Psoas muscle (tissue), 8 donors: ENCODE results near the gene LLGL1. TPM values are rescaled to one million over a fixed set of nuclear protein-coding genes. Genes with fewer than 3 reads are reported as not detected.

Source experiments
- ATAC-seq, 4 donors: fragments of 200-7000 bp; cut with Tn5 transposase; one replicate each; pipeline ENCODE4 v1.9.1; 2020; ENCODE audit warnings: moderate library complexity in 3 of 4, mild to moderate bottlenecking in 2 of 4
- DNase-seq, 2 donors: peaks; one replicate each; pipeline ENCODE4 v3.0.0-alpha.2; 2020
- H3K27ac ChIP-seq: fragments of 200-600 bp; one replicate; pipeline ENCODE4 v1.8.0; 2022
- H3K27me3 ChIP-seq, 3 donors: fragments of 200-600 bp in 1 of 3; one replicate each; pipeline versions ENCODE4 v1.6.1 to v1.8.0; 2013 to 2022; ENCODE audit warnings: low read length in 2 of 3, mild to moderate bottlenecking in 2 of 3, moderate library complexity in 1 of 3; ENCODE audit not compliant: insufficient read depth in 3 of 3
- H3K36me3 ChIP-seq, 2 donors: fragments of 200-600 bp in 1 of 2; one replicate each; pipeline versions ENCODE4 v1.6.1 to v1.8.0; 2013 to 2022; ENCODE audit warnings: low read depth in 1 of 2, mild to moderate bottlenecking in 1 of 2, moderate library complexity in 1 of 2; ENCODE audit not compliant: insufficient read depth in 1 of 2
- H3K4me1 ChIP-seq: fragments of 200-600 bp; one replicate; pipeline ENCODE4 v1.8.0; 2022
- H3K4me3 ChIP-seq: fragments of 200-600 bp; one replicate; pipeline ENCODE4 v1.8.0; 2022; ENCODE audit warnings: mild to moderate bottlenecking
- H3K9me3 ChIP-seq: fragments of 200-600 bp; one replicate; pipeline ENCODE4 v1.8.0; 2022
- CTCF ChIP-seq: fragments of 200-600 bp; IDR thresholded peaks from one replicate; pipeline ENCODE4 v1.8.0; 2022; ENCODE audit warnings: antibody characterized with exemption
- WGBS, 3 donors: extraction: QIAGEN DNeasy Blood & Tissue Kit; methylation state at CpG; one replicate each; pipeline versions ENCODE4 v1.1.6 to v1.1.7; 2013; 5-methylcytosine and 5-hydroxymethylcytosine counted together
- intact Hi-C, 2 donors: fragments of 100-400 bp; cut with DNase I; formaldehyde crosslinking; loops; one replicate each; pipeline versions ENCODE4 v1.11.0 to v1.14.2; 2022
- polyA plus RNA-seq, 3 donors: library from polyadenylated mRNA; stranded (reverse); fragments of 200-250 nt; gene quantifications; one replicate each; pipeline ENCODE4 v1.2.3, GENCODE V29; 2013
- total RNA-seq, 4 donors: library from RNA; stranded (reverse); fragmentation: NEBNext Ultra II Directional in 2 of 4; extraction: Animal tissue kit (Norgen Biotek cat#: 25700) in 2 of 4; gene quantifications; one replicate each; pipeline versions ENCODE4 v1.2.1 to v1.2.4, GENCODE V29; 2021 to 2023
- donor health status: healthy with polysubstance abuse.
- donor health status: DM: no; HTN: no; CAD: no; lungs with moderate emphysema.
- donor health status: Bipolar disorder and iron deficiency.
- donor health status: healthy.
- donor health status: DM: yes; HTN: yes; CAD: no.
- donor health status: DM: no; HTN: no; CAD: no.
- donor health status: DM: no; HTN: no; CAD: no.
- donor health status: DM: yes; HTN: yes; CAD: no.

Gene LLGL1
- total and polyA plus RNA-seq, 7 donors, result 5.1 to 9.5 (median 8.2) TPM

GRCh38 chr17:18252160-18252559 is 26.7 kb downstream of the LLGL1 start:
- TF ChIP-seq CTCF, result no peak
- no peak for ATAC-seq
- Histone ChIP-seq H3K36me3 (peaks cover 12 to 98% of the 10 kb centered on the region in 2 donors), H3K4me3 (no peak overlapping the region), H3K27me3 (no peaks in the 10 kb centered on the region), H3K27ac (no peak overlapping the region), H3K9me3 (no peaks in the 10 kb centered on the region), H3K4me1 (peaks cover 19% of the 10 kb centered on the region)
- intact Hi-C loops, result no loop called here
- no peak for DNase-seq
- WGBS, 3 donors, result 84 to 89% (median 86%) methylated on average over 5 of the region's 5 CpGs

GRCh38 chr17:18253187-18253884 is 27.9 kb downstream of the LLGL1 start:
- Histone ChIP-seq H3K9me3 (no peaks in the 10 kb centered on the region), H3K4me1 (peaks cover 23% of the 10 kb centered on the region), H3K27me3 (no peaks in the 10 kb centered on the region), H3K36me3 (peaks cover 10 to 86% of the 10 kb centered on the region in 2 donors), H3K4me3 (no peak overlapping the region), H3K27ac (no peak overlapping the region)
- TF ChIP-seq CTCF, result no peak
- DNase-seq, result no peak
- 76 to 86% (median 79%) methylated on average over 16 of the region's 16 CpGs for WGBS, 3 donors
- intact Hi-C loops, result no loop called here
- no peak for ATAC-seq

GRCh38 chr17:18253947-18254821 is 28.7 kb downstream of the LLGL1 start:
- H3K36me3 ChIP-seq, result peaks cover 6 to 78% of the 10 kb centered on the region in 2 donors
- TF ChIP-seq CTCF, result no peak
- DNase-seq, result peak in 1 of 2 donors; percentile 40
- no peak overlapping the region for H3K4me3 ChIP-seq
- peaks cover 26% of the 10 kb centered on the region for H3K4me1 ChIP-seq
- no peaks in the 10 kb centered on the region for H3K27me3 ChIP-seq
- no peak overlapping the region for H3K27ac ChIP-seq
- H3K9me3 ChIP-seq, result no peaks in the 10 kb centered on the region
- ATAC-seq, result no peak
- intact Hi-C loops, result no loop called here
- 78 to 84% (median 83%) methylated on average over 22 to 27 of the region's 27 CpGs for WGBS, 3 donors

GRCh38 chr17:18254888-18255649 is 29.6 kb downstream of the LLGL1 start:
- Histone ChIP-seq H3K36me3 (peaks cover 4 to 69% of the 10 kb centered on the region in 2 donors), H3K27me3 (no peaks in the 10 kb centered on the region), H3K27ac (peak overlapping the region; percentile 100), H3K9me3 (no peaks in the 10 kb centered on the region), H3K4me3 (no peak overlapping the region), H3K4me1 (peaks cover 34% of the 10 kb centered on the region)
- ATAC-seq (no peak), DNase-seq (no peak)
- 86 to 91% (median 87%) methylated on average over 8 of the region's 8 CpGs for WGBS, 3 donors
- no peak for TF ChIP-seq CTCF
- intact Hi-C loops, result loop anchor here in 1 of 2 donors (5.0 kb wide), 1 partner anchor 62 kb away; the partner anchor contains the start of gene SMCR8
